Kidney (tissue), 14 donors: ENCODE data around the gene STOML3. TPM values are rescaled to one million over a fixed set of nuclear protein-coding genes. Genes with fewer than 3 reads are reported as not detected.

ENCODE experiments used
- DNase-seq, 5 donors: peaks; one replicate each; pipeline ENCODE4 v3.0.0-alpha.2; 2013 to 2020
- FAIRE-seq: peaks from 2 replicates; lab custom pipeline; 2012; peaks lifted over from hg19 to GRCh38; lab: Jason Lieb, UNC
- H3K27ac ChIP-seq, 2 donors: one replicate each; pipeline ENCODE4 v1.7.0; 2013; ENCODE audit warnings: low read depth in 2 of 2, low read length in 2 of 2, inconsistent platforms in 1 of 2
- H3K27me3 ChIP-seq: one replicate; pipeline ENCODE4 v1.7.1; 2013; ENCODE audit warnings: low read length, inconsistent platforms; ENCODE audit not compliant: control insufficient read depth, insufficient read depth
- H3K36me3 ChIP-seq, 3 donors: one replicate each; pipeline versions ENCODE4 v1.7.0 to v1.7.1; 2013; ENCODE audit warnings: low read length in 3 of 3, control low read depth in 1 of 3, inconsistent platforms in 1 of 3; ENCODE audit not compliant: insufficient read depth in 3 of 3, control insufficient read depth in 2 of 3
- H3K4me1 ChIP-seq, 3 donors: one replicate each; pipeline versions ENCODE4 v1.7.0 to v1.7.1; 2013; ENCODE audit warnings: low read length in 3 of 3, inconsistent platforms in 1 of 3, low read depth in 1 of 3; ENCODE audit not compliant: control insufficient read depth in 2 of 3, insufficient read depth in 2 of 3
- H3K4me3 ChIP-seq, 3 donors: one replicate each; pipeline versions ENCODE4 v1.7.0 to v1.8.1; 2013; ENCODE audit warnings: low read length in 3 of 3, control low read depth in 1 of 3, inconsistent platforms in 1 of 3
- H3K9ac ChIP-seq, 3 donors: one replicate each; pipeline versions ENCODE4 v1.7.0 to v1.7.1; 2013; ENCODE audit warnings: low read length in 3 of 3, control low read depth in 1 of 3, inconsistent platforms in 1 of 3
- H3K9me3 ChIP-seq, 3 donors: one replicate each; pipeline versions ENCODE4 v1.7.0 to v1.7.1; 2013; ENCODE audit warnings: low read length in 3 of 3, control low read depth in 1 of 3, inconsistent platforms in 1 of 3; ENCODE audit not compliant: control insufficient read depth in 2 of 3, insufficient read depth in 1 of 3
- CTCF ChIP-seq: IDR thresholded peaks from 3 replicates; pipeline ENCODE4 v1.5.1; 2012; ENCODE audit warnings: mild to moderate bottlenecking, moderate library complexity, borderline replicate concordance; ENCODE audit not compliant: insufficient read depth; ENCODE audit errors: extremely low read depth
- intact Hi-C: fragments of 100-400 bp; cut with DNase I; formaldehyde crosslinking; loops from one replicate; pipeline ENCODE4 v1.11.1; 2022
- polyA plus RNA-seq: library from polyadenylated mRNA; stranded (reverse); fragments of 350-450 nt; fragmentation: Illumina TruSeq; extraction: RNeasy Lipid Tissue Mini Kit (QIAGEN cat#74804); gene quantifications from one replicate; pipeline ENCODE4 v1.2.3, GENCODE V29; 2014; ENCODE audit warnings: low read depth, low replicate concordance; ENCODE audit not compliant: insufficient read depth
- total RNA-seq: library from RNA; stranded (reverse); fragmentation: NEBNext Ultra II Directional; extraction: Animal tissue kit (Norgen Biotek cat#: 25700); gene quantifications from one replicate; pipeline ENCODE4 v1.2.1, GENCODE V29; 2021
- donor health status: control.
- donor health status: control.
- donor health status: control.
- donor health status: control.
- donor health status: control.
- donor health status: DM: yes; HTN: yes; CAD: no.
- donor health status: Normal renal cell carcinoma (clear cell type).

STOML3 gene
- total and polyA plus RNA-seq, 2 donors from 2014 or later: not detected

- Histone ChIP-seq H3K9me3 (no peaks in the 10 kb centered on the region), H3K27me3 (no peaks in the 10 kb centered on the region), H3K27ac (peak overlapping the region; percentile 66 to 81), H3K36me3 (no peaks in the 10 kb centered on the region), H3K4me1 (peaks cover 2 to 22% (median 9%) of the 10 kb centered on the region in 3 donors), H3K9ac (peak overlapping the region; percentile 63 to 95 (median 83)), H3K4me3 (peak overlapping the region; percentile 95 to 97 (median 96))
- no peak for FAIRE-seq
- intact Hi-C loops: no loop called here
- no peak for TF ChIP-seq CTCF
- DNase-seq: no peak
These were observed 48.0 kb upstream of the STOML3 start for GRCh38 chr13:39038569-39039030.

- peak within 1 kb of the TSS; percentile 74 to 95 (median 83) for H3K9ac ChIP-seq
- intact Hi-C loops: no loop called here
- H3K36me3 ChIP-seq: no peaks in the 10 kb centered on the region
- DNase-seq (peak; percentile 97 to 98 (median 98)), FAIRE-seq (peak; percentile 3)
- TF ChIP-seq CTCF: no peak
- H3K27me3 ChIP-seq: no peaks in the 10 kb centered on the region
- peak within 1 kb of the TSS; percentile 66 to 81 for H3K27ac ChIP-seq
- peaks cover 2 to 22% (median 9%) of the 10 kb centered on the region in 3 donors for H3K4me1 ChIP-seq
- no peaks in the 10 kb centered on the region for H3K9me3 ChIP-seq
- peak within 1 kb of the TSS; percentile 95 to 97 (median 96) for H3K4me3 ChIP-seq
These were observed 47.4 kb upstream of the STOML3 start, which contains the start of the genes NHLRC3 and PROSER1 for GRCh38 chr13:39037880-39038568. NHLRC3 (plus strand) TSS chr13:39038456; CDS start chr13:39038640, 184 bp downstream. PROSER1 (minus strand) TSS chr13:39038089; CDS start chr13:39037242, 847 bp downstream.

GRCh38 chr13:39037410-39037879 lies 46.8 kb upstream of the STOML3 start:
- no peak for TF ChIP-seq CTCF
- Histone ChIP-seq H3K27me3 (no peaks in the 10 kb centered on the region), H3K9me3 (no peaks in the 10 kb centered on the region), H3K36me3 (no peaks in the 10 kb centered on the region), H3K4me1 (peaks cover 2 to 22% (median 9%) of the 10 kb centered on the region in 3 donors), H3K9ac (peak overlapping the region; percentile 17 to 83 (median 70)), H3K27ac (peak overlapping the region; percentile 66 to 81), H3K4me3 (peak overlapping the region; percentile 76 to 97 (median 96))
- DNase-seq: no peak
- no peak for FAIRE-seq
- intact Hi-C loops: no loop called here
